Spinal cord (tissue), 10 donors: ENCODE measurements around the gene DGKQ. TPM values are rescaled to one million over a fixed set of nuclear protein-coding genes. Genes with fewer than 3 reads are reported as not detected.
A peak's percentile ranks its signal among the peaks of the same experiment; 100 is the strongest.

Experiments used
- DNase-seq, 6 donors: peaks; one replicate each; pipeline versions ENCODE4 v3.0.0 to v3.0.0-alpha.2; 2013 to 2015; ENCODE audit warnings: low spot score in 6 of 6, low read depth in 4 of 6
- H3K27ac ChIP-seq: one replicate; pipeline ENCODE4 v1.5.1; 2013; ENCODE audit warnings: low read depth, low read length, control low read depth
- H3K27me3 ChIP-seq: one replicate; pipeline ENCODE4 v1.6.1; 2013; ENCODE audit warnings: low read length; ENCODE audit not compliant: control insufficient read depth, insufficient read depth
- H3K36me3 ChIP-seq: one replicate; pipeline ENCODE4 v1.6.1; 2013; ENCODE audit warnings: low read length; ENCODE audit not compliant: control insufficient read depth, insufficient read depth
- H3K4me1 ChIP-seq: one replicate; pipeline ENCODE4 v1.6.1; 2013; ENCODE audit warnings: low read length; ENCODE audit not compliant: control insufficient read depth, insufficient read depth
- H3K4me3 ChIP-seq: one replicate; pipeline ENCODE4 v1.5.1; 2013; ENCODE audit warnings: low read depth, low read length, control low read depth
- H3K9me3 ChIP-seq: one replicate; pipeline ENCODE4 v1.6.1; 2013; ENCODE audit warnings: low read length; ENCODE audit not compliant: control insufficient read depth, insufficient read depth
- WGBS: methylation state at CpG from one replicate; pipeline ENCODE4 v1.1.5; 2013; ENCODE audit warnings: missing lambda C conversion rate; ENCODE audit not compliant: insufficient coverage; 5-methylcytosine and 5-hydroxymethylcytosine counted together
- polyA plus RNA-seq, 2 donors: library from polyadenylated mRNA; unstranded; fragments of 120-200 nt; gene quantifications; one replicate each; pipeline ENCODE4 v1.2.1, GENCODE V29; 2013; ENCODE audit not compliant: insufficient read length in 2 of 2
- total RNA-seq, 2 donors: library from RNA; depleted of rRNA in 1 of 2; stranded (reverse); fragments of 120-200 nt in 1 of 2; fragments of >200 nt in 1 of 2; gene quantifications; one replicate each; pipeline versions ENCODE4 v1.2.3 to v1.2.4, GENCODE V29; 2013 to 2014
- donor health status: healthy.

DGKQ gene
- total and polyA plus RNA-seq, 4 donors, result 10.4 to 28.4 (median 18.4) TPM

DNA sequence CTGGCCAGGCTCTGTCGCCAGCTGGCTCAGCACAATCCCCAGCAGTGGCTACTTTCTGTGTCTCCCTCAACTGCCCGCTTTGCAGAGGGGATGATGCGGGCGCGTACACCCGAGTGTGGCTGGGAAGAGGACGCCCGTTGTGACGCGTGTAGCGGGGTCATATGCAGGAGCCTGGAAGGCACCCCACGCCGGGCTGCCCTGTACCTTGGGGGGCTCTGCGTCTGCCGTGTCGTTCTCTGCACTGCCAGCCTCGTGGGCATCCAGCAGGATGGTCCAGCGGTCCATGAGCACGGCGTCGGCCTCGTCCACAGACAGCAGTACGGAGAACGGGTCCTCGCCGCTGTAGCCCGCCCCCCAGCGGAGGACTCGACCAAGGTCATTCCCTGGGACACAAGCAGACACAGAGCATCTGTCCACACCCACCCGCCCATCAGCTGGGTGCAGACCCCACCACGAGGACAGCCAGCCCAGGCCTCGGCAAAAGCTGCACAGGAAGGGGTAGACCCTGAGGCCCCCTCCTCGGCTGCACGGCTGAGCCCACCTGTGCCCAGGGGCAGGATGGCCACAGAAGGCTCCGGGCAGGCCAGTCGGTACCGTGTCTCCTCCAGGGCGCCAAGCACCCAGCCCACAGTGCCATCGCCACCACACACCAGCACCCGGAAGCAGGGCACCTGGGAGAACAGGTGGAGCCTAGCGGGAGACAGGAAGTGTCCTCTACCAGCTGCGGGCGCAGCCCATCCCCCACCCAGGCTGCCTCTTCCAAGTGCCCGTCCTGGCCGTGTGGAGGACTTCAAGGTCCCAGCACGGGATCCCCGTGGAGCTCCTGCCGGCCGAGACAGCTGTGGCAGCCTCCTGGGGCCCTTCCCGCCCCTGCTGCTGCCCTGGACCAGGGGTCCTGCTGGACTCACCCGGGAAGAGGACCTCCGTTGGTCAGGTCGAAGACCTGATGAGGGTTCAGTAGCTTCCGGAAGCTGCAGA, 10.8 kb downstream of the DGKQ start:
- H3K4me1 ChIP-seq, result peaks cover 2% of the 10 kb centered on the region
- H3K36me3 ChIP-seq, result peaks cover 100% of the 10 kb centered on the region
- DNase-seq, result no peak
- WGBS, result 93% methylated on average over 54 of the region's 54 CpGs
- no peak overlapping the region for H3K4me3 ChIP-seq
- H3K27ac ChIP-seq, result no peak overlapping the region
- H3K9me3 ChIP-seq, result no peaks in the 10 kb centered on the region
- no peaks in the 10 kb centered on the region for H3K27me3 ChIP-seq

DNA sequence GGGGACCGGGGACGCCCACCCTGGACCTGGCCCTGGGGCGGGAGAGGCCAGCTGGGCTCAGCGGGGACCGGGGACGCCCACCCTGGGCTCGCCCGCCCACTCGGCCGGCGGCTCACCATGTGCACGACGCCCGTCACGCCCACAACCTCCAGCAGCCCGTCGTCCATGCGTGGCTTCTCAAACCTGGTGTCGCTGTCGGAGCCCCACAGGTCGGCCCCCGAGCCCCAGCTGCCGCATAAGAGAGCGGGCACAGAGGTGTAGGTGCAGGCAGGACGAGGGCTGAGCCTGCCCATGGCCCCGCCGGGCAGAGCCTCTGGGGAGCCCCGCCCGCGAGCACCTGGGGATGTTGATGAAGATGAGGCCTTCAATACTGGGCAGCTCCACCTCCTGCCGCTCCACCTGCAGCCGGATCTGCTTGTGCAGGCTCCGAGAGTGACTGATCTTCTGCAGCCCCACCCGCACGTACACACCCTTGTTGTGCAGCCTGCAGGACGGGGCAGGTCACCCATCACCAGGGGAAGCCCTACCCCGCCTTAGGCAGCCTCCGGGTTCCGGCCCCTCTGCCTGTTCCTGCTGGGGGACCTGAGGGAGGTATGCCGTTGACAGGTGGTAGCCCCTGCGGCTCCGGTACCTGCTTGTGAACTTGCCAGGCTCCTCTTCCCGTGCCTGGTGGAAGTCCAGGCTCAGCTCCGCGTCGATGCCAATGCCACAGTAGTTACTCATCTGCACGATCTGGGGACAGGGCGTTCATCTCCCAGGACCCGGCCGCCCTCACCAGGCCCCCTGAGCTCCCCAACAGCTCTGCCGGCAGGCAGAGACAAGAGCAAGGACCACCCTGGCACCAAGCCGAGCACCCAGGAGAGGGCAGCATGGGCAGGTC, 11.8 kb downstream of the DGKQ start:
- Histone ChIP-seq H3K27me3 (no peaks in the 10 kb centered on the region), H3K9me3 (no peaks in the 10 kb centered on the region), H3K4me3 (no peak overlapping the region), H3K27ac (no peak overlapping the region), H3K36me3 (peaks cover 100% of the 10 kb centered on the region), H3K4me1 (no peaks in the 10 kb centered on the region)
- 92% methylated on average over 50 of the region's 52 CpGs for WGBS
- no peak for DNase-seq

GRCh38 chr4:960636-961350, 12.6 kb downstream of the DGKQ start:
- no peak overlapping the region for H3K27ac ChIP-seq
- no peaks in the 10 kb centered on the region for H3K4me1 ChIP-seq
- WGBS, result 93% methylated on average over 34 of the region's 35 CpGs
- no peak overlapping the region for H3K4me3 ChIP-seq
- no peaks in the 10 kb centered on the region for H3K9me3 ChIP-seq
- H3K36me3 ChIP-seq, result peaks cover 100% of the 10 kb centered on the region
- no peak for DNase-seq
- H3K27me3 ChIP-seq, result no peaks in the 10 kb centered on the region

DNA sequence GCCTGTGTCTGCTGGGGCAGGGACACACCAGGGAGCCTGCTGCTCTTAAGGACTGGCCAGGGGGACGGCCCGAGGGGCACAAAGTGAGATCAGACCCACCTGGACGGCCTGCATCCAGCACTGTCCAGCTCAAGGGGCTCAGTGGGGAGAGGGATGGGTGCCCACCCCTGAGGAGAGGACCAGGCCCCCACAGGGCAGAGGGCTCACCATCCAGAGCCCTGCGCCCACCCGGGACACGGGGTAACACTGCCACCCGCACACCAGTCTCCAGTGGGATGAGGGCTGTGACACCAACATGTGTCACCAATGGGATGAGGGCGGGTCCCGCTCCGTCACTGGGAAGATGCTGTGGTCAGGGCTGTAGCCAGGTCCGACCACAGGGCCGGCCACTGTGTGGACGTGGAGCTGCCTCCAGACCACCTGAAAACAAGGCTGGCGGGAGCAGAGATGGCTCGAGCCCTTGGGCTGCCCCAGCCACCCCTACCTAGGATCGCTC, 13.2 kb downstream of the DGKQ start:
- 83% methylated on average over 16 of the region's 16 CpGs for WGBS

DNA sequence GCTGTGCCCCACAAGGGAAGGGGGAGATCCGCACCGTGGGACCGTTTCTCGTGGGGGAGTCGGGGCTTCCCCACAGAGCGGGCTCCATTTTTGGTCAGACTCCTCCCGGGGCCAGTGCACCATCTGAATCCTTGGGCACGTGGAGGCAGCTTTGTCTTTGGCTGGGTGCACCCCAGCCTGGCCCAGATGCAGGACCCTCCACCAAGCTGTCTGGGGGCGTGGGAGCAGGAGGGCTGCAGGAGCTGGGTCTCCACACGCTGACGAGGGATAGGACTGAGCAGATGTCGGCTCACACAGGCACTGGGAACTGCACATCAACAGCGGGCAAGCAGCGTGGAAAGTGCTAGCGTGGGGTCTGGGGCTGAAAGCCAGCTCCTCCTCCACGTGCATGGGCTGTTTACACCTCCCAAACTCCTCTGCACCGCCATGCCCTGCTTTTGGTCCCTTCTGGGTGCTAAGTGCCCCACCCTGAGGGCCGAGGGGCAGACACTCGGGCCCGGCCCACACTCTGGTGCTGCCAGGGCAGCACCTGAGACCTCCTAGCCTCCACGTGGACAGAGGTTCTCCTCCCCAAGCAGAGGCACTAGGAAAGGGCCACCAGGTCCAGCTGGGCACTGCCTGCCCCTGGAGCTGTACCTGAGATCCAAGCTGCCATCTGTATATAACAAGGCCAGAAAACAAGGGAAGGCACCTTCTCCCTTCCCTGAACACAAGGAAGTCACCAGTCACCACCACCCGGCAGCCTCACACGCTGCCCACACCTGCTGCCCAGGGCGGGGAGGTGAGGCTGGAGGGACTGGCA, 13.8 kb downstream of the DGKQ start:
- Histone ChIP-seq H3K4me3 (no peak overlapping the region), H3K27me3 (no peaks in the 10 kb centered on the region), H3K4me1 (no peaks in the 10 kb centered on the region), H3K9me3 (no peaks in the 10 kb centered on the region), H3K36me3 (peaks cover 98% of the 10 kb centered on the region), H3K27ac (no peak overlapping the region)
- 81% methylated on average over 24 of the region's 24 CpGs for WGBS
- DNase-seq, result no peak

More for the DNA sequence above, 13.2 kb downstream of the DGKQ start:
- H3K36me3 ChIP-seq, result peaks cover 100% of the 10 kb centered on the region
- H3K27me3 ChIP-seq, result no peaks in the 10 kb centered on the region
- H3K27ac ChIP-seq, result no peak overlapping the region
- no peaks in the 10 kb centered on the region for H3K4me1 ChIP-seq
- no peaks in the 10 kb centered on the region for H3K9me3 ChIP-seq
- H3K4me3 ChIP-seq, result no peak overlapping the region
- no peak for DNase-seq

- DNase-seq, result no peak
- no peaks in the 10 kb centered on the region for H3K9me3 ChIP-seq
- H3K4me3 ChIP-seq, result no peak overlapping the region
- peaks cover 97% of the 10 kb centered on the region for H3K36me3 ChIP-seq
- no peak overlapping the region for H3K27ac ChIP-seq
- H3K27me3 ChIP-seq, result no peaks in the 10 kb centered on the region
- WGBS, result 82% methylated on average over 14 of the region's 17 CpGs
- H3K4me1 ChIP-seq, result no peaks in the 10 kb centered on the region
Observed at GRCh38 chr4:958696-959337, 14.6 kb downstream of the DGKQ start.

- H3K36me3 ChIP-seq, result peaks cover 97% of the 10 kb centered on the region
- H3K4me1 ChIP-seq, result no peaks in the 10 kb centered on the region
- DNase-seq, result peak in 1 of 6 donors; percentile 1
- H3K27ac ChIP-seq, result no peak overlapping the region
- H3K9me3 ChIP-seq, result no peaks in the 10 kb centered on the region
- WGBS, result 95% methylated on average over 10 of the region's 17 CpGs
- no peaks in the 10 kb centered on the region for H3K27me3 ChIP-seq
- no peak overlapping the region for H3K4me3 ChIP-seq
Observed at GRCh38 chr4:958314-958665, 15.1 kb downstream of the DGKQ start.

GRCh38 chr4:957581-958313, 15.6 kb downstream of the DGKQ start:
- no peak overlapping the region for H3K27ac ChIP-seq
- no peak for DNase-seq
- WGBS, result 88% methylated on average over 45 of the region's 45 CpGs

More at GRCh38 chr4:957581-958313, 15.6 kb downstream of the DGKQ start:
- Histone ChIP-seq H3K9me3 (no peaks in the 10 kb centered on the region), H3K36me3 (peaks cover 97% of the 10 kb centered on the region), H3K4me1 (no peaks in the 10 kb centered on the region), H3K27me3 (no peaks in the 10 kb centered on the region), H3K4me3 (no peak overlapping the region)
